Cardiac fibroblast (primary cell): Measurements from ENCODE around the gene ZFAND4.
"Not testable (repeated sequence)": the region's sequence is repeated elsewhere in the genome, so short reads cannot be mapped to it uniquely, and the experiment has no call there.

Experiments used
- DNase-seq, 2 donors: peaks; one replicate each; pipeline versions ENCODE4 v3.0.0 to v3.0.0-alpha.2; 2010; ENCODE audit warnings: low read depth in 2 of 2
- H3K4me3 ChIP-seq, 2 donors: replicated peaks in 1 of 2; 1 replicate in 1 of 2; 2 replicates in 1 of 2; pipeline ENCODE4 v1.5.1; 2011; ENCODE audit warnings: low read depth in 2 of 2, low read length in 2 of 2, mild to moderate bottlenecking in 2 of 2, moderate library complexity in 1 of 2
- CTCF ChIP-seq: IDR thresholded peaks from one replicate; pipeline ENCODE4 v1.5.1; 2011; ENCODE audit warnings: low read depth, mild to moderate bottlenecking, low read length, inconsistent platforms

Gene ZFAND4

GRCh38 chr10:45660876-45661411 is 11.6 kb downstream of the ZFAND4 start:
- no peak for DNase-seq
- no peak for TF ChIP-seq CTCF
- no peak overlapping the region for H3K4me3 ChIP-seq

GRCh38 chr10:45657033-45657926 is 15.3 kb downstream of the ZFAND4 start:
- no peak for DNase-seq
- TF ChIP-seq CTCF: no peak
- no peak overlapping the region for H3K4me3 ChIP-seq

- no peak for TF ChIP-seq CTCF
- no peak for DNase-seq
- no peak overlapping the region for H3K4me3 ChIP-seq
Observed at GRCh38 chr10:45655219-45655618, 17.4 kb downstream of the ZFAND4 start.

GRCh38 chr10:45654753-45655141 is 17.8 kb downstream of the ZFAND4 start:
- not testable (repeated sequence) for H3K4me3 ChIP-seq

GRCh38 chr10:45653454-45653853 is 19.1 kb downstream of the ZFAND4 start:
- no peak overlapping the region for H3K4me3 ChIP-seq
- no peak for DNase-seq
- TF ChIP-seq CTCF: no peak

More at GRCh38 chr10:45654753-45655141, 17.8 kb downstream of the ZFAND4 start:
- not testable (repeated sequence) for DNase-seq

- no peak overlapping the region for H3K4me3 ChIP-seq
- TF ChIP-seq CTCF: no peak
- no peak for DNase-seq
Observed at GRCh38 chr10:45652511-45652910, 20.1 kb downstream of the ZFAND4 start.

- no peak for TF ChIP-seq CTCF
- no peak for DNase-seq
Observed at GRCh38 chr10:45649296-45649695, 23.3 kb downstream of the ZFAND4 start.

More at GRCh38 chr10:45649296-45649695, 23.3 kb downstream of the ZFAND4 start:
- H3K4me3 ChIP-seq: no peak overlapping the region
